Endothelial cell (in vitro differentiated cells): ENCODE data around the gene ADORA1. TPM values are rescaled to one million over a fixed set of nuclear protein-coding genes. Genes with fewer than 3 reads are reported as not detected.

ENCODE experiments used
- DNase-seq: peaks from one replicate; pipeline ENCODE4 v3.0.0; 2021; ENCODE audit warnings: low spot score
- H3K27ac Mint-ChIP-seq: one replicate; pipeline ENCODE4 v1.8.0; 2021; ENCODE audit warnings: mixed read lengths, inconsistent platforms; ENCODE audit not compliant: unreplicated experiment
- H3K27me3 Mint-ChIP-seq: one replicate; pipeline ENCODE4 v1.8.0; 2021; ENCODE audit warnings: mild to moderate bottlenecking, moderate library complexity, mixed read lengths, inconsistent platforms; ENCODE audit not compliant: unreplicated experiment
- H3K36me3 Mint-ChIP-seq: one replicate; pipeline ENCODE4 v1.8.0; 2021; ENCODE audit warnings: mild to moderate bottlenecking, low read depth, mixed read lengths, inconsistent platforms; ENCODE audit not compliant: unreplicated experiment
- H3K4me1 Mint-ChIP-seq: one replicate; pipeline ENCODE4 v1.8.0; 2021; ENCODE audit warnings: mild to moderate bottlenecking, mixed read lengths, inconsistent platforms; ENCODE audit not compliant: unreplicated experiment
- H3K4me3 Mint-ChIP-seq: one replicate; pipeline ENCODE4 v1.8.0; 2021; ENCODE audit warnings: mild to moderate bottlenecking, mixed read lengths, inconsistent platforms; ENCODE audit not compliant: unreplicated experiment
- H3K9me3 Mint-ChIP-seq: one replicate; pipeline ENCODE4 v1.8.0; 2021; ENCODE audit warnings: mixed read lengths, inconsistent platforms; ENCODE audit not compliant: unreplicated experiment
- CTCF ChIP-seq: fragments of 200-600 bp; sonication (generic); IDR thresholded peaks from one replicate; pipeline ENCODE4 v1.5.0; 2021; ENCODE audit warnings: antibody characterized with exemption; ENCODE audit not compliant: unreplicated experiment
- total RNA-seq: library from RNA; stranded (reverse); fragmentation: NEBNext Ultra II Directional; extraction: Animal tissue kit (Norgen Biotek cat#: 25700); gene quantifications from one replicate; pipeline ENCODE4 v1.2.1, GENCODE V29; 2021; ENCODE audit not compliant: unreplicated experiment

Gene ADORA1
- total RNA-seq, 1 donor from 2014 or later = 16.3 TPM

- no peaks in the 10 kb centered on the region for H3K9me3 Mint-ChIP-seq
- no peak overlapping the region for H3K27ac Mint-ChIP-seq
- peaks cover 22% of the 10 kb centered on the region for H3K36me3 Mint-ChIP-seq
- H3K4me3 Mint-ChIP-seq = no peak overlapping the region
- no peak for DNase-seq
- no peak for TF ChIP-seq CTCF
- H3K4me1 Mint-ChIP-seq = peaks cover 22% of the 10 kb centered on the region
- peaks cover 2% of the 10 kb centered on the region for H3K27me3 Mint-ChIP-seq
Observed at GRCh38 chr1:203140743-203141520, 13.4 kb downstream of the ADORA1 start.

GRCh38 chr1:203142124-203142523, 14.6 kb downstream of the ADORA1 start:
- Mint-ChIP-seq H3K9me3 (no peaks in the 10 kb centered on the region), H3K27me3 (peaks cover 2% of the 10 kb centered on the region), H3K4me1 (peaks cover 29% of the 10 kb centered on the region), H3K36me3 (peaks cover 22% of the 10 kb centered on the region), H3K4me3 (peak overlapping the region; percentile 72), H3K27ac (no peak overlapping the region)
- TF ChIP-seq CTCF = no peak
- DNase-seq = no peak

- Mint-ChIP-seq H3K9me3 (no peaks in the 10 kb centered on the region), H3K4me3 (no peak overlapping the region), H3K36me3 (peaks cover 22% of the 10 kb centered on the region), H3K27me3 (peaks cover 2% of the 10 kb centered on the region), H3K4me1 (peaks cover 34% of the 10 kb centered on the region), H3K27ac (no peak overlapping the region)
- no peak for DNase-seq
- TF ChIP-seq CTCF = no peak
Observed at GRCh38 chr1:203142684-203143408, 15.3 kb downstream of the ADORA1 start.

GRCh38 chr1:203143641-203144040, 16.1 kb downstream of the ADORA1 start:
- Mint-ChIP-seq H3K4me3 (peak overlapping the region; percentile 73), H3K9me3 (no peaks in the 10 kb centered on the region), H3K36me3 (peaks cover 22% of the 10 kb centered on the region), H3K27ac (no peak overlapping the region), H3K4me1 (peaks cover 34% of the 10 kb centered on the region), H3K27me3 (peaks cover 4% of the 10 kb centered on the region)
- DNase-seq = no peak
- no peak for TF ChIP-seq CTCF

GRCh38 chr1:203144661-203145060, 17.1 kb downstream of the ADORA1 start:
- H3K4me3 Mint-ChIP-seq = no peak overlapping the region
- H3K27ac Mint-ChIP-seq = no peak overlapping the region
- peaks cover 22% of the 10 kb centered on the region for H3K36me3 Mint-ChIP-seq
- H3K4me1 Mint-ChIP-seq = peaks cover 40% of the 10 kb centered on the region
- H3K27me3 Mint-ChIP-seq = peaks cover 6% of the 10 kb centered on the region
- no peaks in the 10 kb centered on the region for H3K9me3 Mint-ChIP-seq
- TF ChIP-seq CTCF = no peak
- no peak for DNase-seq
